Caco-2 (cell line): ENCODE results near the gene DIO3. TPM values are rescaled to one million over a fixed set of nuclear protein-coding genes. Genes with fewer than 3 reads are reported as not detected.

ENCODE experiments used
- BruUV-seq: library from RNA; stranded (reverse); fragments of 400-500 nt; replicated peaks from 2 replicates; lab custom pipeline; 2021; lab: Mats Ljungman, UMichigan
- CTCF ChIA-PET: fragments of 300-600 bp; sonication (Branson Sonifier 250); formaldehyde crosslinking; loops from one replicate; lab custom pipeline; 2022; ENCODE audit warnings: antibody characterized with exemption; lab: Charles Lee
- POLR2A ChIA-PET: fragments of 300-600 bp; sonication (Branson Sonifier 250); formaldehyde crosslinking; loops from one replicate; lab custom pipeline; 2022; ENCODE audit warnings: antibody characterized with exemption; lab: Charles Lee
- DNase-seq, 2 experiments: peaks; one replicate each; pipeline versions ENCODE4 v3.0.0 to v3.0.0-alpha.2; 2020 to 2022
- H3K27me3 ChIP-seq: replicated peaks from 2 replicates; pipeline ENCODE4 v1.6.0; 2011; ENCODE audit warnings: low read length; ENCODE audit not compliant: control insufficient read depth, insufficient read depth
- H3K36me3 ChIP-seq: 2 replicates; pipeline ENCODE4 v1.5.1; 2011; ENCODE audit warnings: low read length; ENCODE audit not compliant: control insufficient read depth, insufficient read depth
- H3K4me1 ChIP-seq: fragments of 250-450 bp; sonication (Bioruptor Pico); 2 replicates; pipeline ENCODE4 v1.5.1; 2020; ENCODE audit warnings: mild to moderate bottlenecking
- H3K4me3 ChIP-seq: 2 replicates; pipeline ENCODE4 v1.5.1; 2011; ENCODE audit warnings: low read depth, mild to moderate bottlenecking, control low read depth, low read length
- H3K9me3 ChIP-seq: fragments of 250-450 bp; sonication (Bioruptor Pico); 2 replicates; pipeline ENCODE4 v1.5.1; 2020; ENCODE audit warnings: mild to moderate bottlenecking, moderate library complexity
- H3K27ac Mint-ChIP-seq: one replicate; pipeline ENCODE4 v1.8.0; 2022; ENCODE audit warnings: mixed read lengths; ENCODE audit not compliant: unreplicated experiment
- H3K27me3 Mint-ChIP-seq: one replicate; pipeline ENCODE4 v1.8.0; 2022; ENCODE audit warnings: mixed read lengths; ENCODE audit not compliant: insufficient read depth, unreplicated experiment
- H3K36me3 Mint-ChIP-seq: one replicate; pipeline ENCODE4 v1.8.0; 2022; ENCODE audit warnings: mild to moderate bottlenecking, mixed read lengths; ENCODE audit not compliant: insufficient read depth, unreplicated experiment
- H3K4me1 Mint-ChIP-seq: one replicate; pipeline ENCODE4 v1.8.0; 2022; ENCODE audit warnings: low read depth, mixed read lengths; ENCODE audit not compliant: unreplicated experiment
- H3K4me3 Mint-ChIP-seq: one replicate; pipeline ENCODE4 v1.8.0; 2022; ENCODE audit warnings: mild to moderate bottlenecking, moderate library complexity, mixed read lengths; ENCODE audit not compliant: unreplicated experiment
- H3K9me3 Mint-ChIP-seq: one replicate; pipeline ENCODE4 v1.8.0; 2022; ENCODE audit warnings: mixed read lengths; ENCODE audit not compliant: unreplicated experiment
- CTCF ChIP-seq, 2 experiments: fragments of 200-600 bp in 1 of 2; IDR thresholded peaks; 1 replicate in 1 of 2; 2 replicates in 1 of 2; pipeline versions ENCODE4 v1.5.1 to v1.8.0; 2011 to 2022; ENCODE audit warnings: antibody characterized with exemption in 1 of 2, control low read depth in 1 of 2, inconsistent platforms in 1 of 2, low read depth in 1 of 2, low read length in 1 of 2, mild to moderate bottlenecking in 1 of 2, moderate library complexity in 1 of 2; ENCODE audit not compliant: insufficient read depth in 1 of 2, severe bottlenecking in 1 of 2, unreplicated experiment in 1 of 2
- intact Hi-C: fragments of 100-400 bp; cut with micrococcal nuclease; formaldehyde crosslinking; loops from one replicate; pipeline ENCODE4 v1.10.0; 2022; ENCODE audit not compliant: unreplicated experiment
- total RNA-seq: library from RNA; stranded (reverse); gene quantifications from 2 replicates; pipeline ENCODE4 v1.2.3, GENCODE V29; 2022

Gene DIO3
- total RNA-seq, 1 experiment from 2014 or later = 0.41 TPM

DNA sequence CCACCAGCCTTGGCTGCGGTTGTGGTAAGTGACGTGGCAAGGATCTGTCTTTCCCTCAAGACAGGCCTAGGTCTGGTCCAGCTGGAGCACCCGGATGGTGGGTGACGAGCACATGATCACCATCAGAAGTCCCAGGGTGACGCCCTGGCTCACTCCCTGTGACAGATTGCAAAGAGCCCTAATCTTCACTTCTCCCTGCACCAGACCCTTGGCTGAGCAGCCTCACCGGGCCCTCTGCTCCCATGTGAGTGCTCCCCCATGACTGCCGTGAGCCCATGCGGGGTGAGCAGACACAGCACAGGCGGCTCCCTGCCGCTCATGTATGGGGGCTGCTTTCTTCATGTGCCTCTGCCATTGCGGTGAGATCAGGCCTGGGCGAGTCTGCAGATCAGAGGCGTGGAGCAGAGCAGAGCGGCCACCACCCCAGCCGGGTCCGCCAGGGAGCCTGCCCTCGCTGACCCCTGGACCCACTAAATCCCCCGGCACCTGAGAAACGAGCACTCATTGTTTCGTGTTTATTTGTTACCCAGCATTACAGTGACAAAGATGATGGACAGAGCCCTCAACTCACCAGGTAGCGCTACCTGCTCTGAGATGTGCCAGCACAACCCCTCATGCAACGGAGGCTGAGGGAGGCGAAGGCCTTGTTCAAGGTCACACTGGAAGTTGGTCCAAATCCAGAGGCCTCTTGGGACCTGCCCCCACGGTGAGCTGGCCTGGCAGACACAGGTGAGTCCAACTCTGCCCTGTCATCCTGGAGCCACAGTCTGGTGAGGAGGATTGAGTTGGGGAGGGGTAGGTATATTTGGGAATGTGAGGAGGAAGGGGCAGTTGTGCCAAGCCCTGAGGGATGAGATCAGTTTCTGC is 9.3 kb upstream of the DIO3 start:
- no TSS peak for BruUV-seq
- H3K4me1 ChIP-seq = peaks cover 15% of the 10 kb centered on the region; the same call in 1 of the 2 replicates
- H3K36me3 ChIP-seq = no peaks in the 10 kb centered on the region
- peaks cover 10% of the 10 kb centered on the region for H3K4me1 Mint-ChIP-seq
- DNase-seq = no peak
- no peak overlapping the region for H3K27ac Mint-ChIP-seq
- ChIA-PET CTCF (no interaction called here), POLR2A (no interaction called here)
- no peak for TF ChIP-seq CTCF (IDR thresholded peaks at IDR 0.05; ENCODE audit: insufficient read depth in 1 of 2, low read depth in 1 of 2, low read length in 1 of 2, severe bottlenecking in 1 of 2, unreplicated experiment in 1 of 2)
- intact Hi-C loops = no loop called here
- peaks cover 11% of the 10 kb centered on the region for H3K9me3 Mint-ChIP-seq
- H3K4me3 Mint-ChIP-seq = no peak overlapping the region
- H3K36me3 Mint-ChIP-seq = no peaks in the 10 kb centered on the region
- no peaks in the 10 kb centered on the region for H3K27me3 ChIP-seq
- H3K9me3 ChIP-seq = no peaks in the 10 kb centered on the region
- H3K4me3 ChIP-seq = no peak overlapping the region
- H3K27me3 Mint-ChIP-seq = no peaks in the 10 kb centered on the region

GRCh38 chr14:101552786-101553231 is 8.5 kb upstream of the DIO3 start:
- Histone ChIP-seq H3K27me3 (no peaks in the 10 kb centered on the region), H3K36me3 (no peaks in the 10 kb centered on the region), H3K4me1 (peaks cover 15% of the 10 kb centered on the region; the same call in 1 of the 2 replicates), H3K4me3 (no peak overlapping the region), H3K9me3 (no peaks in the 10 kb centered on the region)
- DNase-seq = peak in 1 of 2 experiments; percentile 59
- H3K36me3 Mint-ChIP-seq = no peaks in the 10 kb centered on the region
- peaks cover 11% of the 10 kb centered on the region for H3K9me3 Mint-ChIP-seq
- intact Hi-C loops = no loop called here
- no TSS peak for BruUV-seq
- H3K27me3 Mint-ChIP-seq = no peaks in the 10 kb centered on the region
- H3K27ac Mint-ChIP-seq = no peak overlapping the region
- H3K4me1 Mint-ChIP-seq = peaks cover 10% of the 10 kb centered on the region
- ChIA-PET POLR2A (no interaction called here), CTCF (no interaction called here)
- no peak for TF ChIP-seq CTCF (IDR thresholded peaks at IDR 0.05; ENCODE audit: insufficient read depth in 1 of 2, low read depth in 1 of 2, low read length in 1 of 2, severe bottlenecking in 1 of 2, unreplicated experiment in 1 of 2)
- H3K4me3 Mint-ChIP-seq = no peak overlapping the region

DNA sequence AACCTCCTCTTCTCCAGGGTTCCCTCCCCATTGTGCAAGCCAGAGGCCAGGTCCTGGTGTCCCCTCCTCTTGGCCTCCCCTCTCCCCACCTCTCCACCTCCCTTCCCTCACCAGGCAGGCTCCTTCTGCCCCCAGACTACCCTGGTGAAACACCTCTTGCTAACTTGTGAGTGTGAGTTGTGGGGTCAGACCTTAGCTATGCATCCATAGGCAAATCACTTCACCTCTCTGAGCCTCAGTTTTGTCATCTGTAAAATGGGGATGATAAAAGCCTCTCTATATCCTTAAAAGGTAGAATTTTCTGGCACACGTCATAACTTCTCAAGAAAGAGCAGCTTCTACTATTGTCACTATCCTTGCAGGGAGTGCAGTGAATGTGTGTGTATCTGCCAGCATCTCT is 7.9 kb upstream of the DIO3 start:
- H3K36me3 ChIP-seq = no peaks in the 10 kb centered on the region
- no peak overlapping the region for H3K4me3 Mint-ChIP-seq
- ChIA-PET CTCF (no interaction called here), POLR2A (no interaction called here)
- H3K4me3 ChIP-seq = no peak overlapping the region
- peaks cover 11% of the 10 kb centered on the region for H3K9me3 Mint-ChIP-seq
- peaks cover 2% of the 10 kb centered on the region for H3K27me3 Mint-ChIP-seq
- H3K27me3 ChIP-seq = no peaks in the 10 kb centered on the region
- intact Hi-C loops = no loop called here
- H3K4me1 Mint-ChIP-seq = peaks cover 10% of the 10 kb centered on the region
- H3K27ac Mint-ChIP-seq = no peak overlapping the region
- BruUV-seq = no TSS peak
- TF ChIP-seq CTCF (IDR thresholded peaks at IDR 0.05; ENCODE audit: insufficient read depth in 1 of 2, low read depth in 1 of 2, low read length in 1 of 2, severe bottlenecking in 1 of 2, unreplicated experiment in 1 of 2) = no peak
- no peaks in the 10 kb centered on the region for H3K36me3 Mint-ChIP-seq
- no peak for DNase-seq
- peaks cover 15% of the 10 kb centered on the region; the same call in 1 of the 2 replicates for H3K4me1 ChIP-seq
- no peaks in the 10 kb centered on the region for H3K9me3 ChIP-seq
